Measurements from ENCODE around the gene WDR73. TPM values are rescaled to one million over a fixed set of nuclear protein-coding genes. Genes with fewer than 3 reads are reported as not detected.

The WDR73 gene
- total RNA-seq, 1 donor from 2014 or later = 46.8 TPM

DNA sequence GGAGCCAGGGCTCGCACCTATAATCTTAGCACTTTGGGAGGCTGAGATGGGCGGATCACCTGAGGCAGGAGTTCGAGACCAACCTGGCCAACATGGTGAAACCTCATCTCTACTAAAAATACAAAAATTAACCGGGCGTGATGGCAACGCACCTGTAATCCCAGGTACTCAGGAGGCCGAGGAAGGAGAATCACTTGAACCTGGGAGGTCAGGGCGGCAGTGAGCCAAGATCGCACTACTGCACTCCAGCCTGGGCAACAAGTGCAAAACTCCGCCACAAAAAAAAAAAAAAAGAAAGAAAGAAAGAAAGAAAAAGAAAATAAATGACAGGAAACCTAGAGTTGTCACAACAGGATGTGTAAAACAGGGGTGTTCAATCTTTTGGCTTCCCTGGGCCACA lies 6.9 kb upstream of the WDR73 start:
- H3K27ac Mint-ChIP-seq = no peak overlapping the region
- H3K27me3 Mint-ChIP-seq (ENCODE audit: insufficient read depth, low read depth) = no peaks in the 10 kb centered on the region
- H3K27me3 ChIP-seq = peaks cover 19% of the 10 kb centered on the region
- peaks cover 4% of the 10 kb centered on the region for H4K20me1 ChIP-seq (ENCODE audit: low read depth)
- H3K36me3 ChIP-seq = no peaks in the 10 kb centered on the region
- no peak for TF ChIP-seq EZH2 (IDR thresholded peaks at IDR 0.05)
- TF ChIP-seq, protein P1, sequence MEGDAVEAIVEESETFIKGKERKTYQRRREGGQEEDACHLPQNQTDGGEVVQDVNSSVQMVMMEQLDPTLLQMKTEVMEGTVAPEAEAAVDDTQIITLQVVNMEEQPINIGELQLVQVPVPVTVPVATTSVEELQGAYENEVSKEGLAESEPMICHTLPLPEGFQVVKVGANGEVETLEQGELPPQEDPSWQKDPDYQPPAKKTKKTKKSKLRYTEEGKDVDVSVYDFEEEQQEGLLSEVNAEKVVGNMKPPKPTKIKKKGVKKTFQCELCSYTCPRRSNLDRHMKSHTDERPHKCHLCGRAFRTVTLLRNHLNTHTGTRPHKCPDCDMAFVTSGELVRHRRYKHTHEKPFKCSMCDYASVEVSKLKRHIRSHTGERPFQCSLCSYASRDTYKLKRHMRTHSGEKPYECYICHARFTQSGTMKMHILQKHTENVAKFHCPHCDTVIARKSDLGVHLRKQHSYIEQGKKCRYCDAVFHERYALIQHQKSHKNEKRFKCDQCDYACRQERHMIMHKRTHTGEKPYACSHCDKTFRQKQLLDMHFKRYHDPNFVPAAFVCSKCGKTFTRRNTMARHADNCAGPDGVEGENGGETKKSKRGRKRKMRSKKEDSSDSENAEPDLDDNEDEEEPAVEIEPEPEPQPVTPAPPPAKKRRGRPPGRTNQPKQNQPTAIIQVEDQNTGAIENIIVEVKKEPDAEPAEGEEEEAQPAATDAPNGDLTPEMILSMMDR (IDR thresholded peaks at IDR 0.05) = no peak
- no peak overlapping the region for H3K4me2 ChIP-seq
- H3K79me2 ChIP-seq (ENCODE audit: low read depth) = no peaks in the 10 kb centered on the region
- no peak overlapping the region for H3K27ac ChIP-seq
- no peak overlapping the region for H2AFZ ChIP-seq (replicated peaks)
- H3K9me3 Mint-ChIP-seq = no peaks in the 10 kb centered on the region
- H3K4me3 ChIP-seq = no peak overlapping the region
- peaks cover 38% of the 10 kb centered on the region for H3F3A ChIP-seq (ENCODE audit: low read depth)
- no peak for DNase-seq (ENCODE audit: low spot score)
- H3K4me3 Mint-ChIP-seq = no peak overlapping the region
- H3K9ac ChIP-seq = no peak overlapping the region
- H3K4me1 Mint-ChIP-seq = peaks cover 27% of the 10 kb centered on the region
- no peaks in the 10 kb centered on the region for H3K9me3 ChIP-seq (ENCODE audit: low read depth)
- H3K36me3 Mint-ChIP-seq = peaks cover 9% of the 10 kb centered on the region
- H3K4me1 ChIP-seq = peaks cover 16% of the 10 kb centered on the region

DNA sequence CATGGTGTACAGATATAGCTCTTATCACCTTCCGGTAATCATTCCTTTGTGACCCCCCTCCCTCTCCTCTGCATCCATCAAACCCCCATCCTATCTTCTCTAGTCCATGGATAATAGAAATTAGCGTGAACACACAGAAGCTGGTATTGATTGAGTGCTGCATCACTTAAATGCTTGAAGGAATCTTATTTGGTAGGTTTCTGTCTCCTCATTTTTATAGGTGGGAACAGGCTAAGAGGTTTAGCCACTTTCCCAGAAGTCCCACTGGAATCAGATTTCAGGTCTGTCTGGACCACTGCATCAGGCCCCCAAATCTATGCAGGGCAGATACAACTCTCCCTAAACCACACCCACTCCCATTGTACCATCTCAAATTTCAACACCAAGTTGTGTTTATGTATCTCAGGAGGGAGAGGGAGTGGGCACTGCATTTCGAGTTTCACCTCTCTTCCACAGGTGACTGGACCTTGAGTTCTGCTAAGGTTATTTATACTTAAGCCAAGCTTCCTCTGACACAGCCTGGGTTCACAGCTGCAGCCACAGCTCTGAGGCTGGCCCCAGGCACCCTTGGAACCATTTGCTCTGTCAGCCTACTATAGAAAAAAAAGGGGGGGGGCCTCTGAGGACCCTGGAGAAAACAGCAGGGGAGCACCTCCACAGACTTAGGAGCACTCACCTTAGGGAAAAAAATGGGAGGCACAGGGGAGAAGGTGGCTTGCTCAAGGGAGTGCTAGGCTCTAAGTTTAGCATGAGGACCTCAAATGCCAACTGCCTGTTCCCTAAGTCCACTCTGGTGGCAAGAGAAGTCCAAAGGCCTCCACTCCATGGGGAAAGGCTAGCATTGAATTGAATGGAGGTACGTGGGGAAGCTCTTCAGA lies 6.1 kb upstream of the WDR73 start:
- Histone ChIP-seq H3K79me2 (ENCODE audit: low read depth) (no peaks in the 10 kb centered on the region), H3K4me2 (no peak overlapping the region), H3K9ac (no peak overlapping the region), H3K4me3 (no peak overlapping the region), H3K4me1 (peaks cover 16% of the 10 kb centered on the region), H4K20me1 (ENCODE audit: low read depth) (peaks cover 4% of the 10 kb centered on the region), H3K27me3 (peaks cover 20% of the 10 kb centered on the region), H3F3A (ENCODE audit: low read depth) (peaks cover 41% of the 10 kb centered on the region), H3K9me3 (ENCODE audit: low read depth) (no peaks in the 10 kb centered on the region), H3K36me3 (no peaks in the 10 kb centered on the region), H2AFZ (replicated peaks) (no peak overlapping the region), H3K27ac (no peak overlapping the region)
- Mint-ChIP-seq H3K4me1 (peaks cover 27% of the 10 kb centered on the region), H3K4me3 (no peak overlapping the region), H3K36me3 (peaks cover 4% of the 10 kb centered on the region), H3K27me3 (ENCODE audit: insufficient read depth, low read depth) (no peaks in the 10 kb centered on the region), H3K27ac (no peak overlapping the region), H3K9me3 (no peaks in the 10 kb centered on the region)
- no peak for TF ChIP-seq EZH2 (IDR thresholded peaks at IDR 0.05)
- TF ChIP-seq, protein P1 (IDR thresholded peaks at IDR 0.05) = no peak
- TF ChIP-seq EZH2phosphoT487 (IDR thresholded peaks at IDR 0.05) = no peak
- DNase-seq (ENCODE audit: low spot score) = no peak

DNA sequence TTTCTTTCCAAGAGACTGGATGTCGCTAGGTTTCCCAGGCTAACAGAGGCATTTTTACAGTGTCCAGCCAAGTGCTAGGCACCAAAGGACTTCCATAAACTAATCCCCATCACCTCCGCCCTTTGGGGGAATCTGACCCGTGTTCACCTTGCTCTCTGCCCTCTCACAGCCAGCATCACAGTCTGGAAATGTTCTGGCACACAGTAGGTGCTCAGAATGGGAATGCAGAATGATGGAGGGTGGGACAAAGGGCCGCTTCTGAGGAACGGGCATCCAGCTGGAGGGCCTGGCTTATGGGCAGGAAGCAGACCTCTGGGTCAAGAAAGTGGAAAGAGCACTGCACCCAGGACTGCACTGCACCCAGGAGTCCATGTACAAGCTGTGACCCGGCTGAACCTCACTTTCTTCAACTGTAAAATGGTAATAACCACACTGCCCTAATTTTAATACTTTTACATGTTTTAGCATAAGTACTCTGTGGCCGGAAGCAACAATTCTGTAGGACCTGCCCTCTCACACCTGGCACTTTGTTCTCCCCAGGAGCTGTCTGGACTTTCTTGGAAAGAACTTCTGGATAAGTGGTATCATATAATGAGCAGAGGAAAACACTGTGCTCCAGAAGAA lies 4.8 kb upstream of the WDR73 start:
- Histone ChIP-seq H3K4me3 (peak overlapping the region; percentile 59), H3K9ac (no peak overlapping the region)

More for the DNA sequence above, 4.8 kb upstream of the WDR73 start:
- Histone ChIP-seq H3K36me3 (no peaks in the 10 kb centered on the region), H2AFZ (replicated peaks) (no peak overlapping the region), H4K20me1 (ENCODE audit: low read depth) (peaks cover 4% of the 10 kb centered on the region), H3K4me2 (peak overlapping the region; percentile 88), H3K27me3 (peaks cover 20% of the 10 kb centered on the region), H3K27ac (no peak overlapping the region), H3K79me2 (ENCODE audit: low read depth) (peaks cover 1% of the 10 kb centered on the region), H3K4me1 (peaks cover 16% of the 10 kb centered on the region), H3K9me3 (ENCODE audit: low read depth) (no peaks in the 10 kb centered on the region), H3F3A (ENCODE audit: low read depth) (peaks cover 51% of the 10 kb centered on the region)
- no peaks in the 10 kb centered on the region for H3K36me3 Mint-ChIP-seq
- no peak for DNase-seq (ENCODE audit: low spot score)
- H3K27me3 Mint-ChIP-seq (ENCODE audit: insufficient read depth, low read depth) = no peaks in the 10 kb centered on the region
- TF ChIP-seq, protein P1 (IDR thresholded peaks at IDR 0.05) = no peak
- no peak for TF ChIP-seq EZH2 (IDR thresholded peaks at IDR 0.05)
- TF ChIP-seq EZH2phosphoT487 (IDR thresholded peaks at IDR 0.05) = no peak
- H3K9me3 Mint-ChIP-seq = no peaks in the 10 kb centered on the region
- no peak overlapping the region for H3K27ac Mint-ChIP-seq
- H3K4me1 Mint-ChIP-seq = peaks cover 27% of the 10 kb centered on the region
- peak overlapping the region; percentile 78 for H3K4me3 Mint-ChIP-seq
